Measurements from ENCODE around the gene IFITM10.

GRCh38 chr11:1791912-1792311 is 41.5 kb upstream of the IFITM10 start:
- TF ChIP-seq CTCF (conservative IDR thresholded peaks at IDR 0.05 in 1 of 2, IDR thresholded peaks at IDR 0.05 in 1 of 2; ENCODE audit: extremely low read depth in 1 of 2, insufficient read depth in 1 of 2, low read depth in 1 of 2, low read length in 2 of 2) (no peak), EZH2 (IDR thresholded peaks at IDR 0.05; ENCODE audit: borderline replicate concordance, low read length) (no peak)

Measured in mammary epithelial cell (primary cell).